ENCODE measurements around the gene APOL6. TPM values are rescaled to one million over a fixed set of nuclear protein-coding genes. Genes with fewer than 3 reads are reported as not detected.
A peak's percentile ranks its signal among the peaks of the same experiment; 100 is the strongest.

Gene APOL6
- polyA plus RNA-seq, 2 of the 4 experiments (the other 2 are of a cell fraction), result 1.3 to 2.7 TPM

DNA sequence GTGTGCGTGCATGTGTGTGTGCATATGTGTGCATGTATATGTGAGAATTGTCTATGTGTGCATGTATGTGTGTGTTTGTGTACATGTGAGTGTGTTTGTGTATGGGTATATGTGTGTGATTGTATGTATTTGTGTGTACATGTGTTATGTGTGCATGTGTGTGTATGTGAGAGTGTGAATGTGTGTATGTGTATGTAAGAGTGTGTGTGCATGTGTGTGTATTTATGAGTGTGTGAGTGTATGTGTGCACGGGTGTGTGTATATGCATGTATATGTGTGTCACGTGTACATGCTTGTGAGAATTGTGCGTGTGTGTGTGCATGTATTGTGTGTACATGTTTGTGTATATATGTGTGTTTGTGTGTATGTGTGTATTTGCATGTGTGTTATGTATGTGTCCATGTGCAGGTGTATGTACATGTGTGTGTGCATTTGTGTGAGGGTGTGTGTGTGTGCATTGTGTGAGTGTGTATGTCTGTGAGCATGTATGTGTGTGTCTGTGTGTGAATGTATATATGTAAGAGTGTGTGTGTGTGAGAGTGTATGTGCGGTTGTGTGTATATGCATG lies 47.1 kb upstream of the APOL6 start (continued):
- TF ChIP-seq, protein P1, sequence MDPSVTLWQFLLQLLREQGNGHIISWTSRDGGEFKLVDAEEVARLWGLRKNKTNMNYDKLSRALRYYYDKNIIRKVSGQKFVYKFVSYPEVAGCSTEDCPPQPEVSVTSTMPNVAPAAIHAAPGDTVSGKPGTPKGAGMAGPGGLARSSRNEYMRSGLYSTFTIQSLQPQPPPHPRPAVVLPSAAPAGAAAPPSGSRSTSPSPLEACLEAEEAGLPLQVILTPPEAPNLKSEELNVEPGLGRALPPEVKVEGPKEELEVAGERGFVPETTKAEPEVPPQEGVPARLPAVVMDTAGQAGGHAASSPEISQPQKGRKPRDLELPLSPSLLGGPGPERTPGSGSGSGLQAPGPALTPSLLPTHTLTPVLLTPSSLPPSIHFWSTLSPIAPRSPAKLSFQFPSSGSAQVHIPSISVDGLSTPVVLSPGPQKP (IDR thresholded peaks at IDR 0.05; ENCODE audit: low read depth, low read length), result no peak
- TF ChIP-seq, protein P2, sequence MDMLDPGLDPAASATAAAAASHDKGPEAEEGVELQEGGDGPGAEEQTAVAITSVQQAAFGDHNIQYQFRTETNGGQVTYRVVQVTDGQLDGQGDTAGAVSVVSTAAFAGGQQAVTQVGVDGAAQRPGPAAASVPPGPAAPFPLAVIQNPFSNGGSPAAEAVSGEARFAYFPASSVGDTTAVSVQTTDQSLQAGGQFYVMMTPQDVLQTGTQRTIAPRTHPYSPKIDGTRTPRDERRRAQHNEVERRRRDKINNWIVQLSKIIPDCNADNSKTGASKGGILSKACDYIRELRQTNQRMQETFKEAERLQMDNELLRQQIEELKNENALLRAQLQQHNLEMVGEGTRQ (IDR thresholded peaks at IDR 0.05), result no peak
- TF ChIP-seq, protein P3, sequence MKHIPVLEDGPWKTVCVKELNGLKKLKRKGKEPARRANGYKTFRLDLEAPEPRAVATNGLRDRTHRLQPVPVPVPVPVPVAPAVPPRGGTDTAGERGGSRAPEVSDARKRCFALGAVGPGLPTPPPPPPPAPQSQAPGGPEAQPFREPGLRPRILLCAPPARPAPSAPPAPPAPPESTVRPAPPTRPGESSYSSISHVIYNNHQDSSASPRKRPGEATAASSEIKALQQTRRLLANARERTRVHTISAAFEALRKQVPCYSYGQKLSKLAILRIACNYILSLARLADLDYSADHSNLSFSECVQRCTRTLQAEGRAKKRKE (CRISPR knock-in tag; IDR thresholded peaks at IDR 0.05; ENCODE audit: low read depth), result no peak
- TF ChIP-seq POLR2A (IDR thresholded peaks at IDR 0.05; ENCODE audit: low read length) (no peak), POLR2AphosphoS2 (conservative IDR thresholded peaks at IDR 0.05; ENCODE audit: low read length) (no peak), HOXA7 (CRISPR knock-in tag; IDR thresholded peaks at IDR 0.05) (no peak), FOSB (CRISPR knock-in tag; IDR thresholded peaks at IDR 0.05) (no peak), KDM5A (IDR thresholded peaks at IDR 0.05) (no peak)

DNA sequence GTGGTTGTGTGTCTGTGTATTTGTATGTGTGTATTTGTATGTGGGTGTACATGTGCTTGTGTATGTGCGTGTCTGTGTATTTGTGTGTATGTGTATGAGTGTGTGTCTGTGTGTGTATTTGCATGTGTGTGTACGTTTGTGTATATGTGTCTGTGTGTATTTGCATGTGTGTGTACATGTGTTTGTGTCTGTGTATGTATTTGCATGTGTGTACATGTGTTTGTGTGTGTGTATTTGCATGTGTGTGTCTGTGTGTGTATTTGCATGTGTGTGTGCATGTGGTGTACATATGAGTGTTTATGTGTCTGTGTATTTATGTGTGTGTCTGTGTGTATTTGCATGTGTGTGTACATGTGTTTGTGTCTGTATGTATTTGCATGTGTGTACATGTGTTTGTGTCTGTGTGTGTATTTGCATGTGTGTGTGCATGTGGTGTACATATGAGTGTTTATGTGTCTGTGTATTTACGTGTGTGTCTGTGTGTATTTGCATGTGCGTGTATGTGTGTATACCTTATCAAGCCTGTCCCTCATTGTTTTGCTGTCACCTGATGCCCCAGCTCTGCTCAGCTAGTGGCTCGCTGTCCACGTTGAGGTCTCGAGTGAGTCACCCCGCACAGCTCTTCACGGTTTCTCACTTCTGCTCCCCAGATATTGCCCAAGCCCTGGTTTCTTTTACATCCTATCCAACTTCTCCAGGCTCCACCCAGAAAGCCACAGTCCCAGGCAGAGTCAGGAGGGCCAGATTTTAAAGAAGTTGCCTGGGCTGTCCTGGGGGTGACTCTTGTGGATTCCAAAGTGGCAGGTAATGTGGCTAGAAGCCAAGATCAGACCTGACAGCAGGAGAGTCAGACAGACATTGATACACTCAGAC lies 46.3 kb upstream of the APOL6 start:
- FAIRE-seq (no peak), DNase-seq (ENCODE audit: low read depth in 1 of 2, low spot score in 1 of 2) (peak in 1 of 2 experiments; percentile 43), ATAC-seq (peak; percentile 61 to 86)
- CTCF ChIA-PET, result interaction anchor here (0.9 to 1.6 kb wide), 3 partner anchors 14 to 251 kb away, joined by 3 to 4 read pairs (median 4); partner anchors contain the start of gene MB
- H3K27ac ChIP-seq, result peak overlapping the region in 1 of 2 experiments; percentile 63; a peak in 3 of 6 replicates
- no peaks in the 10 kb centered on the region for H3K9me3 ChIP-seq
- peaks cover 17% of the 10 kb centered on the region for H3K4me1 ChIP-seq
- 47% methylated on average over 9 of the region's 9 CpGs for WGBS (ENCODE audit: missing lambda C conversion rate)
- H3K4me2 ChIP-seq, result peak overlapping the region; percentile 16; the same call in 1 of the 3 replicates
- POLR2A ChIA-PET, result no interaction called here
- TF ChIP-seq, protein P4, sequence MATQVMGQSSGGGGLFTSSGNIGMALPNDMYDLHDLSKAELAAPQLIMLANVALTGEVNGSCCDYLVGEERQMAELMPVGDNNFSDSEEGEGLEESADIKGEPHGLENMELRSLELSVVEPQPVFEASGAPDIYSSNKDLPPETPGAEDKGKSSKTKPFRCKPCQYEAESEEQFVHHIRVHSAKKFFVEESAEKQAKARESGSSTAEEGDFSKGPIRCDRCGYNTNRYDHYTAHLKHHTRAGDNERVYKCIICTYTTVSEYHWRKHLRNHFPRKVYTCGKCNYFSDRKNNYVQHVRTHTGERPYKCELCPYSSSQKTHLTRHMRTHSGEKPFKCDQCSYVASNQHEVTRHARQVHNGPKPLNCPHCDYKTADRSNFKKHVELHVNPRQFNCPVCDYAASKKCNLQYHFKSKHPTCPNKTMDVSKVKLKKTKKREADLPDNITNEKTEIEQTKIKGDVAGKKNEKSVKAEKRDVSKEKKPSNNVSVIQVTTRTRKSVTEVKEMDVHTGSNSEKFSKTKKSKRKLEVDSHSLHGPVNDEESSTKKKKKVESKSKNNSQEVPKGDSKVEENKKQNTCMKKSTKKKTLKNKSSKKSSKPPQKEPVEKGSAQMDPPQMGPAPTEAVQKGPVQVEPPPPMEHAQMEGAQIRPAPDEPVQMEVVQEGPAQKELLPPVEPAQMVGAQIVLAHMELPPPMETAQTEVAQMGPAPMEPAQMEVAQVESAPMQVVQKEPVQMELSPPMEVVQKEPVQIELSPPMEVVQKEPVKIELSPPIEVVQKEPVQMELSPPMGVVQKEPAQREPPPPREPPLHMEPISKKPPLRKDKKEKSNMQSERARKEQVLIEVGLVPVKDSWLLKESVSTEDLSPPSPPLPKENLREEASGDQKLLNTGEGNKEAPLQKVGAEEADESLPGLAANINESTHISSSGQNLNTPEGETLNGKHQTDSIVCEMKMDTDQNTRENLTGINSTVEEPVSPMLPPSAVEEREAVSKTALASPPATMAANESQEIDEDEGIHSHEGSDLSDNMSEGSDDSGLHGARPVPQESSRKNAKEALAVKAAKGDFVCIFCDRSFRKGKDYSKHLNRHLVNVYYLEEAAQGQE (IDR thresholded peaks at IDR 0.05), result no peak
- TF ChIP-seq FOSL2 (IDR thresholded peaks at IDR 0.05), result no peak
- peak; percentile 41 for TF ChIP-seq FOSL2 (CRISPR knock-in tag; IDR thresholded peaks at IDR 0.05)
- H3K4me3 ChIP-seq, result no peak overlapping the region

DNA sequence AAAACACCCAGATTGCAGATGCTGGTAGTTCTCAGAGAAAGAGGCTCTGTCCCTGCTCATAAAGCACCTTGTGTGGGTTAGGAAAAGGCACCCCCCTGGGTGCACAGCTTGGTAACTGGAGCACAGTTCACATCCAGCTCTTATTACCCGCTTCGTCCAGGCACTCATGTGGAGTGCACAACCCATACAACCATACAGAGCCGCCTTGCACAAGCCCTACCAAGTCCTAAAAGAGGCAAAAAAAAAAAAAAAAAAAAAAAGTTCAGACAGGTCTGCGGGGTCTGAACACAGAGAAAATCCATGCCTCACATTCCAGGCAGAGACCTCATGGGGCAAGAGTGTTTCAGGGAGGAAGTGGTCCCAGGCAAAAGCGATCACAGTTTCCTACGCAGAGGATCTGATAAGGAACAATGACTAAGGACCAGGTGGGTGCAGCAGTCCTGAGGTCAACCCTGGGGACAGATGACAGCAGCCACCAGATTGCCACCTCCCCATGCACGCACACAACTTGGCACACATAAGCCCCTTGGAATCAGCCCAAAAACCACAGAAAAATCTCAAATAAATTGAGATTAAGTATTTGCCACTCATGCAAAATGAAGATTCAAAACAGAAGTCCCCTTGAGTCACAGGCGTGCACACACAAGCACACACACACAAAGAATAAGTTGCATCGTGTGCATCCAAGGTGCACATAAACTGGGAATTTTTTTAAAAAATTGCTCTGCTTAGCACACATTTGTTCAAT lies 43.5 kb upstream of the APOL6 start:
- ATAC-seq, result no peak; a peak in 1 of 6 replicates
- Histone ChIP-seq H3K4me3 (no peak overlapping the region), H3K4me1 (peaks cover 17% of the 10 kb centered on the region), H3K4me2 (0 out of 3 replicates have a peak overlapping the region, but pooled peaks have one; percentile 21), H3K27ac (peak overlapping the region in 1 of 2 experiments; percentile 62; a peak in 3 of 6 replicates), H3K9me3 (no peaks in the 10 kb centered on the region)
- ChIA-PET CTCF (no interaction called here), POLR2A (no interaction called here)
- 55% methylated on average over 9 of the region's 9 CpGs for WGBS (ENCODE audit: missing lambda C conversion rate)
- DNase-seq (ENCODE audit: low read depth in 1 of 2, low spot score in 1 of 2), result no peak
- FAIRE-seq, result no peak
- TF ChIP-seq HEYL (CRISPR knock-in tag; IDR thresholded peaks at IDR 0.05) (no peak), CHD4 (IDR thresholded peaks at IDR 0.05; ENCODE audit: borderline replicate concordance) (no peak), FOXS1 (CRISPR knock-in tag; IDR thresholded peaks at IDR 0.05) (no peak), MAZ (IDR thresholded peaks at IDR 0.05; ENCODE audit: borderline replicate concordance, low read depth, low read length) (no peak), KDM1A (IDR thresholded peaks at IDR 0.05; ENCODE audit: low read depth) (no peak), BHLHE40 (IDR thresholded peaks at IDR 0.05; ENCODE audit: low read depth, low read length) (no peak), EP300 (IDR thresholded peaks at IDR 0.05) (no peak), HOXB13 (CRISPR knock-in tag; IDR thresholded peaks at IDR 0.05; ENCODE audit: low read depth) (no peak), RFX5 (IDR thresholded peaks at IDR 0.05) (no peak), EHF (CRISPR knock-in tag; IDR thresholded peaks at IDR 0.05) (no peak), HOXA7 (CRISPR knock-in tag; IDR thresholded peaks at IDR 0.05) (no peak), HDAC2 (IDR thresholded peaks at IDR 0.05) (no peak)
- TF ChIP-seq, protein P2 (IDR thresholded peaks at IDR 0.05), result no peak
- TF ChIP-seq, protein P5, sequence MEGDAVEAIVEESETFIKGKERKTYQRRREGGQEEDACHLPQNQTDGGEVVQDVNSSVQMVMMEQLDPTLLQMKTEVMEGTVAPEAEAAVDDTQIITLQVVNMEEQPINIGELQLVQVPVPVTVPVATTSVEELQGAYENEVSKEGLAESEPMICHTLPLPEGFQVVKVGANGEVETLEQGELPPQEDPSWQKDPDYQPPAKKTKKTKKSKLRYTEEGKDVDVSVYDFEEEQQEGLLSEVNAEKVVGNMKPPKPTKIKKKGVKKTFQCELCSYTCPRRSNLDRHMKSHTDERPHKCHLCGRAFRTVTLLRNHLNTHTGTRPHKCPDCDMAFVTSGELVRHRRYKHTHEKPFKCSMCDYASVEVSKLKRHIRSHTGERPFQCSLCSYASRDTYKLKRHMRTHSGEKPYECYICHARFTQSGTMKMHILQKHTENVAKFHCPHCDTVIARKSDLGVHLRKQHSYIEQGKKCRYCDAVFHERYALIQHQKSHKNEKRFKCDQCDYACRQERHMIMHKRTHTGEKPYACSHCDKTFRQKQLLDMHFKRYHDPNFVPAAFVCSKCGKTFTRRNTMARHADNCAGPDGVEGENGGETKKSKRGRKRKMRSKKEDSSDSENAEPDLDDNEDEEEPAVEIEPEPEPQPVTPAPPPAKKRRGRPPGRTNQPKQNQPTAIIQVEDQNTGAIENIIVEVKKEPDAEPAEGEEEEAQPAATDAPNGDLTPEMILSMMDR (IDR thresholded peaks at IDR 0.05), result no peak
